ENCODE measurements around the gene SLC12A4. TPM values are rescaled to one million over a fixed set of nuclear protein-coding genes. Genes with fewer than 3 reads are reported as not detected.

Gene SLC12A4
- total RNA-seq, 1 donor = 79.3 TPM

DNA sequence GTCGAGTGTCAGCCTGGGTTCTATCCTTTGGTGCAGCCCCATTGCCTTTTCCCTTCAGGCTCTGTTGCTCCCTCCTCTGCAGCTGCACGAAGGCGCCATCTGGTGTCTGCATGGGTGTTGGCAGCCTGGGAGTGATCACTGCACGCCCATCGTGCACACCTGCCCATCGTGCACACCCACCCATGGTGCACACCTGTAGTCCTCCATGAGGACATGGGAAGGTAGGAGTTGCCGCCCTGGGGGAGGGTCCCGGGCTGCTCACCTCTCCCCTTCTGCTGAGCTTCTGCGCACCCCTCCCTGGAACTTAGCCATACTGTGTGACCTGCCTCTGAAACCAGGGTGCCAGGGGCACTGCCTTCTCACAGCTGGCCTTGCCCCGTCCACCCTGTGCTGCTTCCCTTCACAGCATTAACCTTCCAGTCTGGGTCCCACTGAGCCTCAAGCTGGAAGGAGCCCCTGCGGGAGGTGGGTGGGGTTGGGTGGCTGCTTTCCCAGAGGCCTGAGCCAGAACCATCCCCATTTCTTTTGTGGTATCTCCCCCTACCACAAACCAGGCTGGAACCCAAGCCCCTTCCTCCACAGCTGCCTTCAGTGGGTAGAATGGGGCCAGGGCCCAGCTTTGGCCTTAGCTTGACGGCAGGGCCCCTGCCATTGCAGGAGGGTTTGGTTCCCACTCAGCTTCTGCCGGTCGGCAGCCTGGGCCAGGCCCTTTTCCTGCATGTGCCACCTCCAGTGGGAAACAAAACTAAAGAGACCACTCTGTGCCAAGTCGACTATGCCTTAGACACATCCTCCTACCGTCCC lies 39.7 kb downstream of the SLC12A4 start:
- H3K27me3 ChIP-seq (ENCODE audit: insufficient read depth, low read length) = no peaks in the 10 kb centered on the region
- H3K4me1 ChIP-seq (ENCODE audit: insufficient read depth, low read length) = peaks cover 15% of the 10 kb centered on the region
- H2AFZ ChIP-seq (ENCODE audit: low read length) = no peak overlapping the region
- H3K4me3 ChIP-seq (ENCODE audit: insufficient read depth, low read length) = no peak overlapping the region
- peaks cover 30% of the 10 kb centered on the region for H3K36me3 ChIP-seq (ENCODE audit: insufficient read depth, low read length)
- H3K79me2 ChIP-seq (ENCODE audit: insufficient read depth, low read length) = peaks cover 20% of the 10 kb centered on the region
- TF ChIP-seq, protein P1, sequence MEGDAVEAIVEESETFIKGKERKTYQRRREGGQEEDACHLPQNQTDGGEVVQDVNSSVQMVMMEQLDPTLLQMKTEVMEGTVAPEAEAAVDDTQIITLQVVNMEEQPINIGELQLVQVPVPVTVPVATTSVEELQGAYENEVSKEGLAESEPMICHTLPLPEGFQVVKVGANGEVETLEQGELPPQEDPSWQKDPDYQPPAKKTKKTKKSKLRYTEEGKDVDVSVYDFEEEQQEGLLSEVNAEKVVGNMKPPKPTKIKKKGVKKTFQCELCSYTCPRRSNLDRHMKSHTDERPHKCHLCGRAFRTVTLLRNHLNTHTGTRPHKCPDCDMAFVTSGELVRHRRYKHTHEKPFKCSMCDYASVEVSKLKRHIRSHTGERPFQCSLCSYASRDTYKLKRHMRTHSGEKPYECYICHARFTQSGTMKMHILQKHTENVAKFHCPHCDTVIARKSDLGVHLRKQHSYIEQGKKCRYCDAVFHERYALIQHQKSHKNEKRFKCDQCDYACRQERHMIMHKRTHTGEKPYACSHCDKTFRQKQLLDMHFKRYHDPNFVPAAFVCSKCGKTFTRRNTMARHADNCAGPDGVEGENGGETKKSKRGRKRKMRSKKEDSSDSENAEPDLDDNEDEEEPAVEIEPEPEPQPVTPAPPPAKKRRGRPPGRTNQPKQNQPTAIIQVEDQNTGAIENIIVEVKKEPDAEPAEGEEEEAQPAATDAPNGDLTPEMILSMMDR (IDR thresholded peaks at IDR 0.05; ENCODE audit: extremely low read depth, low read depth, low read length) = peak; percentile 94
- no peak overlapping the region for H3K4me2 ChIP-seq (ENCODE audit: insufficient read depth, low read length)
- DNase-seq (ENCODE audit: insufficient read length, low spot score, missing footprints) = peak; percentile 97
- H3K27ac ChIP-seq (ENCODE audit: low read depth, low read length) = no peak overlapping the region
- H4K20me1 ChIP-seq (ENCODE audit: insufficient read depth, low read length) = peaks cover 42% of the 10 kb centered on the region
- no peaks in the 10 kb centered on the region for H3K9me3 ChIP-seq (ENCODE audit: low read depth, low read length)

DNA sequence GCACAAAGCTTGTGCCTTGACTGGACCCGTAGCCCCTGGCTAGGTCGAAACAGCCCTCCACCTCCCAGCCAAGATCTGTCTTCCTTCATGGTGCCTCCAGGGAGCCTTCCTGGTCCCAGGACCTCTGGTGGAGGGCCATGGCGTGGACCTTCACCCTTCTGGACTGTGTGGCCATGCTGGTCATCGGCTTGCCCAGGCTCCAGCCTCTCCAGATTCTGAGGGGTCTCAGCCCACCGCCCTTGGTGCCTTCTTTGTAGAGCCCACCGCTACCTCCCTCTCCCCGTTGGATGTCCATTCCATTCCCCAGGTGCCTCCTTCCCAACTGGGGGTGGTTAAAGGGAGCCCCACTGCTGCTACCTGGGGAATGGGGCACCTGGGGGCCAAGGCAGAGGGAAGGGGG lies 40.3 kb downstream of the SLC12A4 start:
- H3K4me3 ChIP-seq (ENCODE audit: insufficient read depth, low read length) = no peak overlapping the region
- no peak overlapping the region for H3K27ac ChIP-seq (ENCODE audit: low read depth, low read length)
- peaks cover 29% of the 10 kb centered on the region for H3K36me3 ChIP-seq (ENCODE audit: insufficient read depth, low read length)
- DNase-seq (ENCODE audit: insufficient read length, low spot score, missing footprints) = peak; percentile 37
- no peaks in the 10 kb centered on the region for H3K27me3 ChIP-seq (ENCODE audit: insufficient read depth, low read length)
- peaks cover 15% of the 10 kb centered on the region for H3K4me1 ChIP-seq (ENCODE audit: insufficient read depth, low read length)
- H3K4me2 ChIP-seq (ENCODE audit: insufficient read depth, low read length) = no peak overlapping the region
- H3K79me2 ChIP-seq (ENCODE audit: insufficient read depth, low read length) = peaks cover 23% of the 10 kb centered on the region
- no peaks in the 10 kb centered on the region for H3K9me3 ChIP-seq (ENCODE audit: low read depth, low read length)
- H2AFZ ChIP-seq (ENCODE audit: low read length) = no peak overlapping the region
- TF ChIP-seq, protein P1 (IDR thresholded peaks at IDR 0.05; ENCODE audit: extremely low read depth, low read depth, low read length) = no peak
- peaks cover 48% of the 10 kb centered on the region for H4K20me1 ChIP-seq (ENCODE audit: insufficient read depth, low read length)

DNA sequence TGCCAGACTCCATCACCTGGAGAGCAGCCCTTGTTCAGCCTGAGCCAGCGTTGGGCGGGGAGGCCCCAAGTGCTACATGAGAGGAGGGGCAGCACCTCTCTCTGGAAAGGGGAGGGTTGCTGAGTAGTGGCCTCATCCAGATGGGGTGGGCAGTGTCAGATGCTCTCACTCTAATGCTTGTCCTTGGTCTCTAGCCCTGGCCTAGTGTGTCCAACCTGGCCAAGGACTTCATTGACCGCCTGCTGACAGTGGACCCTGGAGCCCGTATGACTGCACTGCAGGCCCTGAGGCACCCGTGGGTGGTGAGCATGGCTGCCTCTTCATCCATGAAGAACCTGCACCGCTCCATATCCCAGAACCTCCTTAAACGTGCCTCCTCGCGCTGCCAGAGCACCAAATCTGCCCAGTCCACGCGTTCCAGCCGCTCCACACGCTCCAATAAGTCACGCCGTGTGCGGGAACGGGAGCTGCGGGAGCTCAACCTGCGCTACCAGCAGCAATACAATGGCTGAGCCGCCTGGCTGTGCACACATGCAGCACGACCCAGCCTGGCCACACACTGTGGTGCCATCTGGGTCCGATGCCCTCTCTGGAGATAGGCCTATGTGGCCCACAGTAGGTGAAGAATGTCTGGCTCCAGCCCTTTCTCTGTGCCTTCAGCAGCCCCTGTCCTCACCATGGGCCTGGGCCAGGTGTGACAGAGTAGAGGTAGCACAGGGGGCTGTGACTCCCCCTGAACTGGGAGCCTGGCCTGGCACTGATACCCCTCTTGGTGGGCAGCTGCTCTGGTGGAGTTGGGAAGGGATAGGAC lies 41.1 kb downstream of the SLC12A4 start:
- Histone ChIP-seq H3K27ac (ENCODE audit: low read depth, low read length) (no peak overlapping the region), H3K36me3 (ENCODE audit: insufficient read depth, low read length) (peaks cover 32% of the 10 kb centered on the region), H3K4me3 (ENCODE audit: insufficient read depth, low read length) (no peak overlapping the region), H4K20me1 (ENCODE audit: insufficient read depth, low read length) (peaks cover 56% of the 10 kb centered on the region), H3K27me3 (ENCODE audit: insufficient read depth, low read length) (no peaks in the 10 kb centered on the region), H3K4me1 (ENCODE audit: insufficient read depth, low read length) (peaks cover 15% of the 10 kb centered on the region), H2AFZ (ENCODE audit: low read length) (no peak overlapping the region), H3K79me2 (ENCODE audit: insufficient read depth, low read length) (peaks cover 31% of the 10 kb centered on the region), H3K4me2 (ENCODE audit: insufficient read depth, low read length) (no peak overlapping the region), H3K9me3 (ENCODE audit: low read depth, low read length) (no peaks in the 10 kb centered on the region)
- TF ChIP-seq, protein P1 (IDR thresholded peaks at IDR 0.05; ENCODE audit: extremely low read depth, low read depth, low read length) = no peak
- DNase-seq (ENCODE audit: insufficient read length, low spot score, missing footprints) = peak; percentile 66

Data from osteoblast (primary cell).